GM18526 (cell line): ENCODE results near the gene RFX2.
A peak's percentile ranks its signal among the peaks of the same experiment; 100 is the strongest.

Experiments used
- POLR2A ChIP-seq: IDR thresholded peaks from 3 replicates; pipeline ENCODE4 v1.6.1; 2011; ENCODE audit not compliant: insufficient read length; ENCODE audit errors: extremely low read depth

The RFX2 gene

DNA sequence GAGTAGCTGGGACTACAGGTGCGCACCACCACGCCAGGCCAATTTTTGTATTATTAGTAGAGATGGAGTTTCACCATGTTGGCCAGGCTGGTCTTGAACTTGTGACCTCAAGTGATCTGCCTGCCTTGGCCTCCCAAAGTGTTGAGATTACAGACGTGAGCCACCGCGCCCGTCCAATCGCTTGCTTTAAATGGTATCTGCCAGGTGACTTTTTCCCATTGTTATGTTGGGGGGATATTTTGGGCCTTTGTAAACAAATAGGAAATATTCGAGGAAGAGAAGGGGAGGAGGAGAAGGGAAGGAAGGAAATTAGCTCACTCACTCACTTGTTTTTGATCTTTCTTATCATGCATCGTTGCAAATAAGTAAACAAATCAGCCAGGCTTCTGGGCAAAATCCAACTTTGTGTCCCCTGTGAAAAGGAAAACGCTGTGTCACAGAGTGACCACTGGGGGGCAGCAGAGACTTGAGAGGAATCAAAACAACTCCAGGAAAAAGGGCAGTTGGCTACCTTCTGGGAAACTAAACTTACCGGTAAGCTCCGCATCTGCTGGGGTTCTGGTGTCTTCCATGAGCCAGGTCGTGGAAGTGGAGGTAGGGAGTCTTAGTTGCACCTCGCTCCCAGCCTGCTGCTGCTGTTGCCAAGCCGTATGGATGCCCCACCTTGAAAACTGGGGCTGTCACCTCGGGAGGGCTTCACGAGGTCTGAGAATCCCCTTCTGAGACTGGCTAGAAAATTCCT is 123.1 kb downstream of the RFX2 start:
- no peak for TF ChIP-seq POLR2A

DNA sequence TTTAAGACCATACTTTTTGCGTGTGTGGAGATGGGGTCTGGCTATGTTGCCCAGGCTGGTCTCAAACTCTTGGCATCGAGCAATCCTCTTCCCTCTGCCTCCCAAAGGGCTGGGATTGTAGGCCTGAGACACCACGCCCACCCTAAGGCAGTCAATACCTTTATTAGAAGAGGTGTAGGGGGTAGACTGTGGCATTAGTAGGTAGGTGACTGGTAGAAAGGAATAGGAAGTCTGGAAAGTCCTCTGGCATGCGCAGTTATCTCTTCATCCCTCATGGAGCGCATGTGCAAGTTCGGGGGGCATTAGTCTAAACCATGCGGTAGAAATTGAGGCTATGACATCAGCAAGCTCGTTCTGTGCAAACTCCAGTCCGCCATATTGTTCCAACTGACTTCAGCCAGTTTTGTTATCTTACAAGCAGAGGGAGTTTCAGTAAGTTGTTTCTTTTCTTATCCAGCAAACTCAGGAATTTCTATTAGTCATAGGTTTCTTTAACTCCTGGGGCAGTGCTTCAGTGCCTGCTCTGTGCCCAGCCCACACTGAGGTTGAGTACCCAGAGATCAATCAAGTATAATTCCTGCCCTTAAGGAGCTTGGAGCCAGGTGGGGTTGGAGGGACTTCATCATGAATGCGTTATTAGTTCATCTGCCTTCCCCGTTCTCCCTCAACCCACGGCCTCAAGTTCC is 125.1 kb downstream of the RFX2 start:
- TF ChIP-seq POLR2A = no peak

DNA sequence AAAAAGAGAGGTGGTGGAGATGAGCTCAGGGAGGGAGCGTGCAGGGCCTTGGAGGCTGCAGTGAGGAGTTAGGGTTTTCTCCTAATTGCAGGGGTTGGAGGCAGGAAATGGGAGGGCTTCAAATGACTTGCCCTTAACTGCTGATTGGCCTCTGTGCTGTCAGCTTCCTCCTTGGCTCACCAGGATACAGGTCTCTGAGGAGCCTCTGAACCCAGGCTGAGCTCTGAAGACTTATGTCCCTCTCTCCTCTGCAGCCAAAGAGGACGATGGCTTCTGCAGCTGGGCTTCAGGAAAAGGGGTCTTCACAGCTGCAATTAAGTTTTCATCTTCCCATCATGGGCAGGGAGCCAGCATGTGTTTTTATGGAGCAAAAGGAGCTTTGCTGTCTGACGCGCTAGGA is 125.7 kb downstream of the RFX2 start:
- no peak for TF ChIP-seq POLR2A

DNA sequence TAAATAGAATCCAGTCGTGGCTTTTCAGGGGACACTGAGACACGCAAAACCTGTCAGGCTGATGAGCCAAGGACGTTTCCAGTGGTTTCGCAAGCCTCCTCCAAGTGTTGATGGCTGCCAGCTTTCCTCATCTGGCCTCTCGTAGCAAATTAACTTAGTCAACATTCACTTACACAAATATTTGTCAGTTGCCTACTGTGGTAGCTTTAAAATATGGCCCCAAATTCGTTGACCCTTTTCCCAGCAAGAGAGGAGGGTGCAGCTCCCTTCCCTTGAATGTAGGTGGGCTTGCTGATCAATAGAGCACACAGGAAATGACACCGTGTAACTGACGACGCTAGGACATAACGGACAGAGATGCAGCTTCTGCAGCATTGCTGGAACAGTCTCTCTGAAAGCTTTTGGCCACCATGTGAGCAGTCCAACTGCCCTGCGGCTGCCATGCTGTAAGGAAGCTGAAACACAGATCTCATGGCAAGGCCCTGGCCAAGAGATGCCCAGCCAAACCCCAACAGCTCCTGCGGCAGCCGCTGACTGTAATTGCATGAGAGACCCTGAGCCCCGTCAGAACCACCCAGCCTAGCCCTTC is 126.8 kb downstream of the RFX2 start:
- TF ChIP-seq POLR2A = no peak

DNA sequence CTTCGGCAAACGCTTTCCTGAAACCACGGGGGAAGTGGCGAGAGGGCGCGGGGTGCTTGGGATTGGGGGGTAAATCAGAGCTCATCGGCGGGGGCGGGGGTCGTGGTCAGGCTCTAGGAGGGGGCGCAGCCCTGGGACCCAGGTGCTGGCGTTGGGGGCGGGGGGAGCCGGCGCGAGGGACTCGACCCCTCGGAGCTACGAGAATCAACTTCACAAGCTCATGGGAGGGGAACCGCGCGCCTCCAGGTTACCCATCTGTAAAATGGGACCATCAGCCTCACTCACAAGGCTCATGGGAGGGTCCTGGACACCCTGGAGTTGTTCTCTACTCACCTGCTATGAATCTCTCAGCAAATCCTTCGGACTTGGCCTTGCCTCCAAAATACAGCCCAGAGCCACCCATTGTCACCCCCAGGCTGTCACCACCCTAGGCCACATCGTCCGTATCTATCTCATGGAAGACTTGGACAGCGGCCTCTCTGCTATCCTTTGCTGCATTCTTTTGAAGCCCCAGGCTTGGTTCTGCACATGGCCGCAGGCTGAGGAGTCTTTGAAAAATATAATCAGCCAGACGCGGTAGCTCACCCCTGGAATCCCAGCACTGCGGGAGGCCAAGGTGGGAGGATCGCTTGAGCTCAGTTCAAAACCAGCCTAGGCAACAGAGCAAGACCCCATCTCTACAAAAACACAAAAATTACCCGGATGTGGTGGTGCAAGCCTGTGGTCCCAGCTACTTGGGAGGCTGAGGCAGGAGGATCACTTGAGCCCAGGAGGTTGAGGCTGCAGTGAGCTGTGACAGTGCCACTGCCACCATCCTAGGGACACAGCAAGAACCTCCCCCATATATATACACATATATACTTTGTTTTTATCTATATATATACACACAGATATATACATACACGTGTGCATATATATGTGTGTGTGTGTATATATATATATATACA is 131.4 kb downstream of the RFX2 start:
- TF ChIP-seq POLR2A = no peak

DNA sequence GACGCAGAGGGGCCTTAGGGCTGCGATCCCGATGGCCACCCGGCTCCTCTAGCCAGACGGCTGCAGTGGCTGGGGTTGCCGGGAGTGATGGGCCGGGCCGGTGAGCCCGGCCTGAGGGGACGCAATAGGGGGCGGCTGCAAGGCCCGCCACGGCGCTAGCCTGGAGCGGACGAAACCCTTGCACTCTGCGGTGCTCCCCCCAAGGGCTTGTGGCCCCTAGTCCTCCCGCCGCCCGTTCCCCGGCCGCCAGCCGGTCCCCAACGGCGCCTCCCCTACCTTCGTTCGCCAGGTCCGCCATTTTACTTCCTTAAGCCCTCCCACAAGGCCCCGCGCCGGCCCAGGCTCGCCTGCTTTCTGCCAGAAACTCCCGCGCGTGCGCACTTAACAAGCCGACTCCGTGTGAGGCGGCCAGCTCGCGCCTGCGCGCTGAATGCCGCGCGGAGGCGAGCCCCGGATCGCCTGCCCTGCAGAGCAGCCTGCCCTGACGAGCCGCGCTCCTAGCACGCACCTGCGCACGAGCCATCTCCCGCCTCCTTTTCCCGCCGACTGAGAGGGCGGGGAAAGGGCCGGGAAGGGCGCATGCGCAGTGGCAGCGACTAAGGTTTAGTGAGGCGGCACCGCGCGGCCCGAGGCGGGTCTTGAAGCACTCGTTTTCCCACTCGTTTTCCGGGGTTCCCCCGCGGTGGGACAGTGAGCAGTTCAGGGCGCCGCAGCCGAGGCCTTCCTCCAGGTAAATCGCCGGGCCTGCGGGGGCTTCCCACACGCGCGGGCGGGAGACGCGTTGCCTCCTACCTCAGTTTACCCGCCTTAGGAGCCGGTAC is 132.3 kb downstream of the RFX2 start, which contains the start of gene RANBP3:
RANBP3 (minus strand) TSS at position 356 of the 821 bp plus-strand sequence; CDS start at position 298, 58 bp downstream.
- peak; percentile 87 for TF ChIP-seq POLR2A

DNA sequence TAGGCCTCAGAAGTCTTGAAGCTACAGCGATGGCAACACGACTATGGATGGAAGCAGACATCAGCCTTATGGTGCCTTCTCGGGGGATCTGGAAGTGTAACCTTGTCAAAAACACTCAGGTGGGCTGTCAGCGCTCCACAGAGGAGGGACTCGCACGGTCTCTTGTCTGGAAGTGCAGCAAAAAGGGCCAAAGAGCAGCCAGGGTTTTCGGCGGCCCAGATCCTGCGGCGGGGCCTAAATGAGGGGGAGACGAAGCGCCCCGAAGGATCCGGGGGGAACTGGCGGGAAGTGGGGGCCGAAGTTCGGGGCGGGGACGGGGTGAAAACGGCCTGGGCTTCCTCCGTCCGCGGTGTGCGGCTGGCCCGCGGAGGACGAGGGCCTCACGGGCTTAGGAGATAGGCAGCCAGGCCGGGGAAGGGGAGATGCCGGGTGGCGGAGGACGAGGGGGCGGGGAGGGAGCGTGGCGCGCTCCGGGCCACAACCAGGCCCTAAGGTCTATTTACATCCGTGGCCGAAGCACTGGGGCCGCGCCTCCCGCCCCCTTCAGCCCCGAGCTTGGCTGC is 133.0 kb downstream of the RFX2 start:
- no peak for TF ChIP-seq POLR2A

DNA sequence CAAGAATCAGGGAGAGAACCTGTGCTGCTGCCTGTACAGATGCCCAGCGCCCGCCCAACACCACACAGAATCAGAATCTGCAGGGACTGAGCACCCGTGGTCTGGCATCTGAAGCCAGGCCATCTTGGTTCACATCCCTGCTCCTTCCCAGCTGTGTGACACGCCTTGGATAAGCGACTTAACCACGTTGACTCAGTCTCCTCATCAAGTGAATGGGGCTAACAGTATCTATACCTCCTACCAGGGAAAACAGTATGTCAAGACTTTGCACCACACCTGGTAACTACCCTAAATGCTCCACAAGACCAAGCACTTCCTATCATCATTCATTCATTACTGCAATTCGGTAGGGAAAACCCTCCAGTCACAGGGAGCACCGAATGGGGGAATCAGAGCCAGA is 133.5 kb downstream of the RFX2 start:
- TF ChIP-seq POLR2A = no peak

DNA sequence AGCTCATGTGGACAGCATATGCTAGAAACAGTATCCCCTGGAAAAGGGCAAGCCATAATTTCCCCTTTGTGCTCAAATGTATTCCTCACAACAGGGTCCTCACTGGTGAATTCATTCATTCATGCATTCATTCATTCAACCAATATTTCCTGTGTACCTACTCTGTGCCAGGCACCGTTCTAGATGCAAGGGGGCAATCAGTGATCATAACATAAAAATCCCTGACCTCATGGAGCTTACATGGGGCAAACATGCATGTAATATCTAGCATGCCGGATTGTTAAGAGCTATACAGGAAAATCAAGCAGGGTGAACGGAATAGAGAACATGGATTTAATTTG is 134.9 kb downstream of the RFX2 start:
- no peak for TF ChIP-seq POLR2A

DNA sequence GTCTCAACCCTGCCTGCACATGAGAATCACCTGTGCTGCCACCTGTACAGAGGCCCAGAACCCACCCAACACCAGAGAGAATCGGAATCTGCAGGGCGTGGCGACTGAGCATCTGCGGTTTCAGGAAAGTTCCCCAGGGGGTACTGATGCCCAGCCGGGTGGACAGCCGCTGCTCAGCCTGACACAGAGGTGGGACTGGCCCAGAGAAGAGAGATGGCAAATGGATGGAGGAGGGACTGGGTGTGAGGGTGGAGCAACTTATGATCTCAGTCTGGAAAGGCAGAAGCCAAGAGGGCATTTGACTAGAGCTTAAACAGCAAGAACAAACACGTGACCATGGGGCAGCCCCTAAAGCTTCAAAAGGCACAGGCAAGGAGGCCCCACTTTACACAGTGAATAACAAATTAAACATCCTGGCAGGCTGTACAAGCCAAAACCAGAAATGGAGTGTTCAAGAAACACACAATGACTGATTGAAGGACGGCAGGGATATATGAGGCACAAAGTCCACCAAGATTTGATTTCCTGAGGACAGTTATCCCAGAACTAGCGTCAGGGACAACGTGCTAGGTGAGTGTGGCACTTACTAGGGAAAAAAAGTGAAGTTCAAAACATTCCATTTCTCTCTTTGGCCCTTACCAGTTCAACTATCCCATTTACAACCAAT is 135.4 kb downstream of the RFX2 start:
- no peak for TF ChIP-seq POLR2A

DNA sequence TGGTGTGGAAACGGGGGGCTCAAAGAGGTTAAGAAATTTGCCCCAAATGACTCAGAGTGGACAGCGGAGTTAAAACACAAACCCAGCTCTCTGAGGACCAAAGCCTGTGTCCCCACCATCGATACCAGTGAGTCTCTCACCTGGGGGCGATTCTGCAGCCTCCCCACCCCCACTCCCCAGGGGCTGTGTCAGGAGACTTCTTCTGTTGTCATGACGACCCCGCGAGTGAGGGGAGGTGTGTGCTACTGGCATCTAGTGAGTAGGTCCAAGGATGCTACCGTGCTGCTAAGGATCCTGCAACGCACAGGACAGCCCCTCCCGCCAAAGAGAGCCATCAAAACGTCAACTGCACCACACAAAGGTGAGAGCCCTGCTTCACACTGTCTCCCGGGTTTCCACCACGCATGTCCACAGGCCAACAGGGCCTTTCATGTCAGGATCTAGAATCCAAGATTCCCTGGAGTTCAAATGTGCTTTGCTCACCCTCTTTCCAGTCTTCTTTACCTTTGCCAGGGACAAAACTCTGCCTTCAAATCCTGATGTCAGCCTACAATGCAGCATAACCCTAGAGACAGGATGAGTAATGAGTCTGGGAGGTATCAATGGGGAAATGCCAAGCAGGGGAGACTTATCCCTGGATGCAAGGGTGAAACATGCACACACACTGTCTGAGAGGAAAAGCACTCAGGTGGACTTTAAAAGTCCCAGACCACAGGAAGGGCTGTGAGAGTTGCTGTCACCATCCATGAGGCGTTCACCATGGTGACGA is 136.2 kb downstream of the RFX2 start:
- no peak for TF ChIP-seq POLR2A

DNA sequence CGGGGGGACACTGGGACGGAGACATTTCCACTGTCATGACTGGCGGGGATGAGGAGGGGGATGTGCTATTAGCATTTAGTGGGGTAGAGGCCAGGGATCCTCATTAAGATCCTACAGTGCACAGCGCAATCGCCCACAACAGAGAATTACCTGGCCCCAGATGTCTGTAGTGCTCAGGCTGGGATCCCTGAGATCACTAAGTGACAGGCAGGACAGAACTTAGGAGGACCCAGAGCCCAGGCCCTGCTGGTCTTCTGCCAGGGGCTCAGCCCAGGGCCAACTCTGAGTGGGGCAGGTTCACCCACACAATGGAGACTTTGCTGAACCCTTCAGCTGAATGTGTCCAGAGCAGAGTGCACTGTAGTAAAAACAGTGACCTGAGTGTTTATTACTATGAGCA is 136.9 kb downstream of the RFX2 start:
- no peak for TF ChIP-seq POLR2A

DNA sequence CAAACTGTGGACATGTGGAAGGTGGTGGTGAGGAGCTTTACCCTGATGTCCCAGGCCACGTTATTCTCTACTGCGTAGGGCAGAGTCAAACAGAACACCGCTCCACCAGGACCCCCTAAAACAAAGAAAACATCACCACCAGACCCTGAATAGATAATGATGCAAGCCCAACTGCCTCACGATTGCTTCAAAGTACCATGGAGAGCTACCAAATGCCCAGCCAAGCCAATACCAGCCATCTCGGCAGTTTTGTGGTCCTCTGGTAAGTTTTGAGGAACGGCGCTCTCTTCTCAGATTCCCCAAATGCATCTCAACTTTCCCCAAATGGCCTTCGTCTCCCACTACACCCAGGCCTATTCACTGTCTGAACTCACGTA is 138.0 kb downstream of the RFX2 start:
- TF ChIP-seq POLR2A = no peak

DNA sequence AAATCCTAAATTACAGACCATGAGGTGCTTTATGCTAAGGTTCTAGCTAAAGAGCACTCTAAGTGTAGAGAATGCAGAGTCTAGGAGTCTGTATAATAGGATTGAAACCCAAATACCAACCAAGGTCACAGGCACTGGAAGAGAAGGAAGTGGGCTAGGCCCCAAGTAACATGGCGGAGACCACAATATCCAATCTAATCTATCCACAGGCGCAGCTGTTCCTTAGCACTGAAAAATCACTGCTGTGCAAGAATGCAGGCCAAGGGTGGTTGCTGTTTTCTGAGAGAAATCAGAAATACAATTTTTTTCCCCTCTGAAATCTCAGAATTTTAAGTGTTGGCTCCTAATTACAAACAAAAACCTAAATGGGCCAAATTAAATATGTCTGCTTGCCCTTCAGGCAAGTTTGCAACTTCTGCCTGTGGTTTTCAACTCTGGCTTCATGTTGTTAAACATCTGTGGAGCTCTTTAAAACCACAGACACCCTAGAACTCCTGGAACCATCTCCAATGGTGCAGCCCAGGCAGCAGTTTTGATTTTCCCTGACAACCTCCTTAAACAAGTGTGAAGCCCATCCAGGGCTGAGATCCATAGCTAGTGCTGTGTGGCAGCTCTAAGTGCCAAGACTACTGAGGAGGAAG is 138.5 kb downstream of the RFX2 start:
- no peak for TF ChIP-seq POLR2A
